OCI-LY7 (cell line): ENCODE measurements around the gene KLK8. TPM values are rescaled to one million over a fixed set of nuclear protein-coding genes. Genes with fewer than 3 reads are reported as not detected.

Experiments
- BruUV-seq: library from RNA; stranded (reverse); fragments of 400-500 nt; replicated peaks from 2 replicates; lab custom pipeline; 2021; lab: Mats Ljungman, UMichigan
- CTCF ChIA-PET: fragments of 300-600 bp; sonication (Branson Sonifier 250); formaldehyde crosslinking; loops from one replicate; lab custom pipeline; 2022; ENCODE audit warnings: antibody characterized with exemption; ENCODE audit not compliant: unreplicated experiment; lab: Charles Lee
- POLR2A ChIA-PET: fragments of 300-600 bp; sonication (Branson Sonifier 250); formaldehyde crosslinking; loops from one replicate; lab custom pipeline; 2022; ENCODE audit warnings: antibody characterized with exemption; lab: Charles Lee
- DNase-seq: peaks from one replicate; pipeline ENCODE4 v3.0.0-alpha.2; 2015; ENCODE audit warnings: low spot score
- H2AFZ ChIP-seq: fragments of 200-600 bp; sonication (generic), shearing (Covaris generic); 2 replicates; pipeline ENCODE4 v1.6.1; 2014; ENCODE audit warnings: mild to moderate bottlenecking, antibody characterized with exemption, low read length, moderate library complexity
- H3K27ac ChIP-seq: fragments of 200-600 bp; sonication (generic); 2 replicates; pipeline ENCODE4 v1.5.1; 2014; ENCODE audit warnings: mixed run types, low read depth, mild to moderate bottlenecking, moderate library complexity, low read length, inconsistent platforms; ENCODE audit not compliant: poor library complexity, severe bottlenecking
- H3K36me3 ChIP-seq: fragments of 200-600 bp; sonication (generic); 2 replicates; pipeline ENCODE4 v1.6.1; 2014; ENCODE audit warnings: mild to moderate bottlenecking, antibody characterized with exemption, low read length, moderate library complexity, mixed read lengths; ENCODE audit not compliant: insufficient read depth
- H3K4me1 ChIP-seq: fragments of 200-600 bp; sonication (generic); 2 replicates; pipeline ENCODE4 v1.5.1; 2014; ENCODE audit warnings: mild to moderate bottlenecking, low read length; ENCODE audit not compliant: insufficient read depth, poor library complexity, severe bottlenecking
- H3K4me2 ChIP-seq: fragments of 200-600 bp; sonication (generic); 2 replicates; pipeline ENCODE4 v1.6.1; 2014; ENCODE audit warnings: mild to moderate bottlenecking, low read length
- H3K4me3 ChIP-seq: fragments of 200-600 bp; sonication (generic); 2 replicates; pipeline ENCODE4 v1.5.1; 2014; ENCODE audit warnings: mild to moderate bottlenecking, low read depth, low read length; ENCODE audit not compliant: poor library complexity, severe bottlenecking
- H3K79me2 ChIP-seq: fragments of 200-600 bp; sonication (generic); 2 replicates; pipeline ENCODE4 v1.6.1; 2016; ENCODE audit warnings: low read depth, mild to moderate bottlenecking, low read length, moderate library complexity, mixed read lengths; ENCODE audit not compliant: insufficient read depth
- H3K9me2 ChIP-seq: fragments of 200-600 bp; sonication (generic); 2 replicates; pipeline ENCODE4 v1.6.1; 2016; ENCODE audit warnings: mild to moderate bottlenecking, low read length, mixed read lengths; ENCODE audit not compliant: insufficient read depth
- H3K9me3 ChIP-seq: fragments of 200-600 bp; sonication (generic); 2 replicates; pipeline ENCODE4 v1.6.1; 2014; ENCODE audit warnings: mild to moderate bottlenecking, mixed run types, low read length, mixed read lengths
- H4K20me1 ChIP-seq: fragments of 200-600 bp; sonication (generic); 2 replicates; pipeline ENCODE4 v1.6.1; 2014; ENCODE audit warnings: mild to moderate bottlenecking, antibody characterized with exemption, low read length, moderate library complexity, mixed read lengths; ENCODE audit not compliant: insufficient read depth
- CTCF ChIP-seq: fragments of 200-600 bp; sonication (generic); conservative IDR thresholded peaks from 2 replicates; pipeline ENCODE4 v1.5.1; 2014; ENCODE audit warnings: mild to moderate bottlenecking, antibody characterized with exemption, low read length, moderate library complexity, mixed read lengths
- EZH2phosphoT487 ChIP-seq: fragments of 200-600 bp; sonication (generic); IDR thresholded peaks from 2 replicates; pipeline ENCODE4 v1.6.1; 2018; ENCODE audit warnings: low read depth, borderline replicate concordance, mild to moderate bottlenecking, mixed run types, antibody characterized with exemption, low read length, moderate library complexity, mixed read lengths
- intact Hi-C: fragments of 100-400 bp; cut with micrococcal nuclease; formaldehyde crosslinking; loops from one replicate; pipeline ENCODE4 v1.10.0; 2022; ENCODE audit not compliant: unreplicated experiment
- total RNA-seq, 2 experiments: library from RNA; depleted of rRNA in 1 of 2; stranded (reverse); fragments of >200 nt in 1 of 2; shearing (Covaris generic) in 1 of 2; gene quantifications; 2 replicates each; pipeline ENCODE4 v1.2.3, GENCODE V29; 2014 to 2022

The KLK8 gene
- total RNA-seq, 2 experiments from 2014 or later: not detected

GRCh38 chr19:50964266-50964665 is 37.1 kb downstream of the KLK8 start:
- Histone ChIP-seq H3K79me2 (no peaks in the 10 kb centered on the region), H3K9me2 (no peaks in the 10 kb centered on the region), H3K4me2 (no peak overlapping the region), H3K36me3 (no peaks in the 10 kb centered on the region), H2AFZ (no peak overlapping the region), H3K4me3 (no peak overlapping the region), H3K4me1 (no peaks in the 10 kb centered on the region), H4K20me1 (no peaks in the 10 kb centered on the region), H3K9me3 (no peaks in the 10 kb centered on the region), H3K27ac (no peak overlapping the region)
- ChIA-PET CTCF (no interaction called here), POLR2A (no interaction called here)
- no TSS peak for BruUV-seq
- no peak for TF ChIP-seq EZH2phosphoT487
- TF ChIP-seq CTCF: no peak
- no peak for DNase-seq
- intact Hi-C loops: no loop called here

- Histone ChIP-seq H3K9me2 (no peaks in the 10 kb centered on the region), H3K4me3 (no peak overlapping the region), H3K36me3 (no peaks in the 10 kb centered on the region), H3K4me1 (no peaks in the 10 kb centered on the region), H3K9me3 (no peaks in the 10 kb centered on the region), H2AFZ (no peak overlapping the region), H3K4me2 (no peak overlapping the region), H3K79me2 (no peaks in the 10 kb centered on the region), H4K20me1 (no peaks in the 10 kb centered on the region), H3K27ac (no peak overlapping the region)
- ChIA-PET CTCF (no interaction called here), POLR2A (no interaction called here)
- TF ChIP-seq EZH2phosphoT487: no peak
- no peak for TF ChIP-seq CTCF
- no peak for DNase-seq
- intact Hi-C loops: no loop called here
- BruUV-seq: no TSS peak
Observed at GRCh38 chr19:50963381-50963780, 38.0 kb downstream of the KLK8 start.

- H3K4me2 ChIP-seq: no peak overlapping the region
- CTCF ChIA-PET: no interaction called here
- H3K27ac ChIP-seq: no peak overlapping the region
- no peak overlapping the region for H2AFZ ChIP-seq
- no peak for TF ChIP-seq CTCF
- no peak for TF ChIP-seq EZH2phosphoT487
- POLR2A ChIA-PET: no interaction called here
- no peak for DNase-seq
- H3K9me2 ChIP-seq: no peaks in the 10 kb centered on the region
- no peaks in the 10 kb centered on the region for H3K9me3 ChIP-seq
- no peak overlapping the region for H3K4me3 ChIP-seq
- BruUV-seq: no TSS peak
- no peaks in the 10 kb centered on the region for H3K79me2 ChIP-seq
- intact Hi-C loops: no loop called here
- H4K20me1 ChIP-seq: no peaks in the 10 kb centered on the region
- H3K36me3 ChIP-seq: no peaks in the 10 kb centered on the region
- no peaks in the 10 kb centered on the region for H3K4me1 ChIP-seq
Observed at GRCh38 chr19:50962245-50962644, 39.2 kb downstream of the KLK8 start.
